A673 (cell line): Measurements from ENCODE around the gene COL20A1. TPM values are rescaled to one million over a fixed set of nuclear protein-coding genes. Genes with fewer than 3 reads are reported as not detected.

Source experiments
- BruUV-seq: library from RNA; stranded (reverse); fragments of 400-500 nt; replicated peaks from 2 replicates; lab custom pipeline; 2021; lab: Mats Ljungman, UMichigan
- CTCF ChIA-PET: fragments of 300-600 bp; sonication (Branson Sonifier 250); formaldehyde crosslinking; loops from one replicate; lab custom pipeline; 2022; ENCODE audit warnings: antibody characterized with exemption; lab: Charles Lee
- POLR2A ChIA-PET: fragments of 300-600 bp; sonication (Branson Sonifier 250); formaldehyde crosslinking; loops from one replicate; lab custom pipeline; 2022; ENCODE audit warnings: antibody characterized with exemption; ENCODE audit not compliant: low non-redundant PET; lab: Charles Lee
- DNase-seq: peaks from one replicate; pipeline ENCODE4 v3.0.0-alpha.2; 2015; ENCODE audit warnings: low spot score
- H3K27ac ChIP-seq: fragments of 200-600 bp; sonication (generic); 2 replicates; pipeline ENCODE4 v1.5.1; 2016; ENCODE audit warnings: mixed run types, low read depth, mild to moderate bottlenecking, mixed read lengths, antibody characterized with exemption, low read length; ENCODE audit not compliant: poor library complexity, severe bottlenecking
- H3K27me3 ChIP-seq: fragments of 200-600 bp; sonication (generic); replicated peaks from 2 replicates; pipeline ENCODE4 v1.6.1; 2017; ENCODE audit warnings: mixed run types, low read depth, mild to moderate bottlenecking, mixed read lengths, antibody characterized with exemption, low read length; ENCODE audit not compliant: insufficient read depth, poor library complexity
- H3K36me3 ChIP-seq: fragments of 200-600 bp; sonication (generic); 2 replicates; pipeline ENCODE4 v1.6.1; 2016; ENCODE audit warnings: mixed run types, mild to moderate bottlenecking, mixed read lengths, antibody characterized with exemption, low read length; ENCODE audit not compliant: insufficient read depth, poor library complexity, severe bottlenecking
- H3K4me1 ChIP-seq: fragments of 200-600 bp; sonication (generic); 2 replicates; pipeline ENCODE4 v1.6.1; 2017; ENCODE audit warnings: mixed run types, mild to moderate bottlenecking, mixed read lengths, antibody characterized with exemption, low read length; ENCODE audit not compliant: insufficient read depth, poor library complexity, severe bottlenecking
- H3K4me3 ChIP-seq: fragments of 200-600 bp; sonication (generic); 2 replicates; pipeline ENCODE4 v1.5.1; 2016; ENCODE audit warnings: low read depth, mixed run types, mild to moderate bottlenecking, mixed read lengths, low read length; ENCODE audit not compliant: poor library complexity, severe bottlenecking
- H3K9me3 ChIP-seq: fragments of 200-600 bp; sonication (generic); 2 replicates; pipeline ENCODE4 v1.6.1; 2016; ENCODE audit warnings: mixed run types, low read depth, mild to moderate bottlenecking, mixed read lengths, antibody characterized with exemption, low read length; ENCODE audit not compliant: poor library complexity, severe bottlenecking
- CTCF ChIP-seq: fragments of 300-800, 200-600 bp; sonication (generic); conservative IDR thresholded peaks from 2 replicates; pipeline ENCODE4 v1.5.1; 2017; ENCODE audit warnings: low read depth, mild to moderate bottlenecking, antibody characterized with exemption, low read length, moderate library complexity, mixed read lengths
- EZH2 ChIP-seq: fragments of 200-600 bp; sonication (generic); IDR thresholded peaks from 2 replicates; pipeline ENCODE4 v1.6.1; 2017; ENCODE audit warnings: borderline replicate concordance, low read depth, mild to moderate bottlenecking, mixed read lengths, antibody characterized with exemption, low read length; ENCODE audit not compliant: poor library complexity, severe bottlenecking
- intact Hi-C: fragments of 100-400 bp; cut with micrococcal nuclease; formaldehyde crosslinking; loops from one replicate; pipeline ENCODE4 v1.10.0; 2022; ENCODE audit not compliant: unreplicated experiment
- total RNA-seq: library from RNA; stranded (reverse); gene quantifications from 2 replicates; pipeline ENCODE4 v1.2.3, GENCODE V29; 2021

Gene COL20A1
- total RNA-seq, 1 experiment from 2014 or later: not detected

- TF ChIP-seq CTCF: no peak
- TF ChIP-seq EZH2: peak; percentile 60
- ChIA-PET CTCF (interaction anchor here (0.5 kb wide), 1 partner anchor 14 kb away, joined by 4 read pairs; no protein-coding TSS in a partner anchor), POLR2A (no interaction called here)
- H3K27me3 ChIP-seq: peaks cover 13% of the 10 kb centered on the region
- peak within 1 kb of the TSS; percentile 17 for H3K4me3 ChIP-seq
- H3K9me3 ChIP-seq: no peaks in the 10 kb centered on the region
- intact Hi-C loops: no loop called here
- no peak within 1 kb of the TSS for H3K27ac ChIP-seq
- no TSS peak for BruUV-seq
- H3K4me1 ChIP-seq: no peaks in the 10 kb centered on the region
- peak; percentile 22 for DNase-seq
- H3K36me3 ChIP-seq: no peaks in the 10 kb centered on the region
These were observed 68.0 kb downstream of the COL20A1 start, which contains the start of gene CHRNA4 for GRCh38 chr20:63360850-63361518. Gene CHRNA4, minus strand, starts transcription at chr20:63361349. Its CDS starts 184 bp downstream, at chr20:63361165.

- Histone ChIP-seq H3K36me3 (no peaks in the 10 kb centered on the region), H3K27me3 (peaks cover 13% of the 10 kb centered on the region), H3K4me1 (no peaks in the 10 kb centered on the region), H3K27ac (no peak overlapping the region), H3K4me3 (no peak overlapping the region), H3K9me3 (no peaks in the 10 kb centered on the region)
- intact Hi-C loops: no loop called here
- no TSS peak for BruUV-seq
- TF ChIP-seq CTCF (no peak), EZH2 (no peak)
- peak; percentile 26 for DNase-seq
- CTCF ChIA-PET: interaction anchor here (0.5 kb wide), 1 partner anchor 14 kb away, joined by 4 read pairs; no protein-coding TSS in a partner anchor
- POLR2A ChIA-PET: no interaction called here
These were observed 68.8 kb downstream of the COL20A1 start for GRCh38 chr20:63361519-63362435.

- Histone ChIP-seq H3K27me3 (peaks cover 13% of the 10 kb centered on the region), H3K4me3 (no peak overlapping the region), H3K27ac (no peak overlapping the region), H3K9me3 (no peaks in the 10 kb centered on the region), H3K4me1 (no peaks in the 10 kb centered on the region), H3K36me3 (no peaks in the 10 kb centered on the region)
- no TSS peak for BruUV-seq
- intact Hi-C loops: no loop called here
- TF ChIP-seq CTCF (no peak), EZH2 (no peak)
- no peak for DNase-seq
- CTCF ChIA-PET: no interaction called here
- POLR2A ChIA-PET: no interaction called here
These were observed 69.5 kb downstream of the COL20A1 start for GRCh38 chr20:63362436-63363009.
